ENCODE measurements around the gene SEC14L3.

Gene SEC14L3

GRCh38 chr22:30421695-30422480 is 49.9 kb downstream of the SEC14L3 start:
- no peak for DNase-seq

DNA sequence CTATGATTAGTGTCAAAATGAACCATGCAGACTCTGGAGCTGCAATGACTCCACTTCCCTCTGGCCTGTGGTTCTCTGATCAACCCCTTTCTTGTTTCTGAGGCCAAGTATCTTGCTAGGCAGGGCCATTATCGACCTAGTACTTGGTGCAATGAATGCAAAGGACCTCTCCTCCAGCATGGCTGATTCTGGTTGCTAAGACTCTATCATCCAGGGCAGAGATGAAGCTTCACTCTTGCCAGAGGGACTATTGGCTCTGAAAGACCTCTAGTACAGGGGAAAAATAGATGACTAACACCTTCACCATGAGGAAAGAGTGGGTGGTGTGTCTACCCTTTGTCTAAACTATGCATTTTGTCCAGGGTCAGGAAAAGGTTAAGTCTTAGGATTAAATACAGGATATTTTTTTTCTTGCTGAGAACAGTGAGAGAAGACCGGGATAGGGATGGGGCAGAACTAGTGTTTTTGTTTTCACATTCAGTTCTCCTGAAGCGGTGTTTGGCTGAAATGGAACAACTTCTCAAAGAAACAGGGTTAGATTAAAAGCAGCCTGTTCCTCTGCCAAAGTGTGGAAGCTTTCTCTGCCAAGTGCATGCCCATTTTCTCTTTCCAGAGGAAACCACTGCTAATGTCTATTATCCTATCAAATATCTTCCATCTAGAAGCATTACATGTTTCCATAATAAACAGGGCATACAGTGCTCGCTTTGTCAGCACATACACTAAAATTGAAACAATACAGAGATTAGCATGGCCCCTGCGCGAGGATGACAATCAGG is 51.3 kb downstream of the SEC14L3 start:
- DNase-seq = no peak

- no peak for DNase-seq
Observed at GRCh38 chr22:30416837-30417236, 55.0 kb downstream of the SEC14L3 start.

DNA sequence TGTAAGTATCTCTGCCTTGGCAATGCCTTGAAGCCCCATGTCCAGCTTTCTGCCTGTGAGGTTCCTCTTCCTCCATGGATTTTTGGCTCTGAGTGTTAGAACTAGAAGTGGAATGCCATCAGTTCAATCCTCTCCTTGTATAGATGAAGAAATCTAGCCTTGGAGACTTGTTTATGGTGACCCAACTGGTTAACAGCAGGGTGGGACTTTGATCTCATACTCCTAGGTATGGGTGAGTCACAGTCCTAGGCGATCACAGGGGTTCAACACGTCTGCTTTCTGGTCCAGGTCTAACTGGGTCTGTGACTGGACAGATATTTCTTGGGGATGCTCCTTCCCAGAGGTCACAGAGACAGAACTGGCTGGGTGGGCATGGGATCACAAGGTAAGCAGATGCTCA is 55.4 kb downstream of the SEC14L3 start:
- no peak for DNase-seq

GRCh38 chr22:30414525-30415047 is 57.2 kb downstream of the SEC14L3 start:
- DNase-seq = no peak

GRCh38 chr22:30413745-30414524 is 57.9 kb downstream of the SEC14L3 start:
- no peak for DNase-seq

DNA sequence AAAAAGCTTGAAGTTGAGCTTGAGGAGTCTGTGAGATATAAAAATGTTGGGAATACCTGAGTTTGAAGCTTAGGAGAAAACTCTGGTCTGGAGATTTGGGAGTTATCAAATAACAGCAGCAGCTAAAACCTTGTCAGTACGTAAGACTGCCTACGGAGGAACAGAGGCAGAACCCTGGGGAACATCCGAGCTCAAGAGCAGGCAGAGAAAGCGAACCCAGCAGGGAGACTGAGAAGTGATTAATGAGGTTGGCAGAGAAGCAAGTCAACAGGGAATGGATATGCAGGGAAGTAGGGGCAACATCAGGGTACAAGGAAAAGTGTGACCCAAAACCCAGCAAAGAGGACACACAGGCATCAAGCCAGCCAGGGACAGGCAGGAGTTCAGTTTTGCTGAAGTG is 58.8 kb downstream of the SEC14L3 start:
- DNase-seq = no peak

DNA sequence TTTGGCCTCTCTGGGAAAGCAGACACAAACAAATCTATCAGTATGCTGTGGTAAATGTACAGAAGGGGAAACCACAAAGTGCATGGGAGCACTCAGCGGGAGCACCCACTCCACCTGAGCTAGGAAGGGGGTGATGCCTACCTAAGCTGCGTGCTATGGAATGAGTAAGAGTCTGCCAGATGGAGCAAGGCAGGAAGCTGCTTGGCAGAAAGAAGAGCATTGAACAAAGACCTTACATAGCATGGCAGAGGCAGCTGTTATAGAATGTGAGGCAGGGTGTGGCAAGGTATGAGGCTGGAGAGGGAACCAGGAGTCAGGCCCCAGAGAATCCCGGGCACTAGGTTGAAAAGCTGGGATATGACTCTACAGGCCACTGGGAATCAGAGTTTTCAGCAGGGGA is 60.0 kb downstream of the SEC14L3 start:
- no peak for DNase-seq
